Heart right ventricle (tissue), 16 donors: ENCODE measurements around the gene KRT86. TPM values are rescaled to one million over a fixed set of nuclear protein-coding genes. Genes with fewer than 3 reads are reported as not detected.

Experiments used
- ATAC-seq, 8 donors: fragments of 200-7000 bp; cut with Tn5 transposase; one replicate each; pipeline ENCODE4 v1.9.1; 2020; ENCODE audit warnings: mild to moderate bottlenecking in 8 of 8, moderate library complexity in 8 of 8, moderate number of reproducible peaks in 1 of 8
- DNase-seq, 2 donors: peaks; one replicate each; pipeline ENCODE4 v3.0.0-alpha.2; 2020
- H3K27ac ChIP-seq, 10 donors: fragments of 200-600 bp; sonication (generic) in 2 of 10; one replicate each; pipeline versions ENCODE4 v1.5.0 to v1.8.0; 2020 to 2022; ENCODE audit warnings: mild to moderate bottlenecking in 3 of 10
- H3K27me3 ChIP-seq, 7 donors: fragments of 200-600 bp; one replicate each; pipeline ENCODE4 v1.8.0; 2021 to 2022; ENCODE audit warnings: mild to moderate bottlenecking in 2 of 7
- H3K36me3 ChIP-seq, 9 donors: fragments of 200-600 bp; sonication (generic) in 1 of 9; one replicate each; pipeline versions ENCODE4 v1.5.0 to v1.8.0; 2020 to 2022; ENCODE audit warnings: mild to moderate bottlenecking in 2 of 9
- H3K4me1 ChIP-seq, 9 donors: fragments of 200-600 bp; sonication (generic) in 1 of 9; one replicate each; pipeline versions ENCODE4 v1.5.0 to v1.8.0; 2020 to 2022; ENCODE audit warnings: mild to moderate bottlenecking in 4 of 9
- H3K4me3 ChIP-seq, 10 donors: fragments of 200-600 bp; sonication (generic) in 2 of 10; one replicate each; pipeline versions ENCODE4 v1.5.0 to v1.8.0; 2020 to 2022; ENCODE audit warnings: mild to moderate bottlenecking in 7 of 10, moderate library complexity in 2 of 10
- H3K9me3 ChIP-seq, 11 donors: fragments of 200-600 bp in 10 of 11; sonication (generic) in 2 of 11; one replicate each; pipeline versions ENCODE4 v1.5.0 to v1.8.0; 2013 to 2022; ENCODE audit warnings: mild to moderate bottlenecking in 2 of 11, control low read depth in 1 of 11, moderate library complexity in 1 of 11
- WGBS, 2 donors: extraction: QIAGEN DNeasy Blood & Tissue Kit; methylation state at CpG; one replicate each; pipeline ENCODE4 v1.1.7; 2013; ENCODE audit warnings: inconsistent platforms in 1 of 2; 5-methylcytosine and 5-hydroxymethylcytosine counted together
- intact Hi-C, 10 donors: fragments of 100-400 bp; cut with DNase I; formaldehyde crosslinking; loops; one replicate each; pipeline versions ENCODE4 v1.11.1 to v1.14.2; 2022
- polyA plus RNA-seq, 2 donors: library from polyadenylated mRNA; stranded (reverse); fragments of 200-250 nt; gene quantifications; one replicate each; pipeline ENCODE4 v1.2.3, GENCODE V29; 2013
- total RNA-seq, 10 donors: library from RNA; stranded (reverse); fragmentation: NEBNext Ultra II Directional in 3 of 10; extraction: Animal tissue kit (Norgen Biotek cat#: 25700) in 3 of 10; gene quantifications; one replicate each; pipeline versions ENCODE4 v1.2.1 to v1.2.4, GENCODE V29; 2021 to 2023
- TF ChIP-seq, protein P1 (sequence below), 9 donors: fragments of 200-600 bp; sonication (generic) in 2 of 9; IDR thresholded peaks; one replicate each; pipeline versions ENCODE4 v1.5.0 to v1.8.0; 2021 to 2022; ENCODE audit warnings: antibody characterized with exemption in 9 of 9, mild to moderate bottlenecking in 5 of 9, moderate library complexity in 1 of 9
- donor health status: Arrhythmogenic right ventricular cardiomyopathy.
- donor health status: ischemic (EF 13 %, LVEDD 7.1; RV severe dilation, severe dysfunction).
- donor health status: healthy with polysubstance abuse.
- donor health status: DM: no; HTN: yes; CAD: no.
- donor health status: DM: no; HTN: no; CAD: no.
- donor health status: ischemic (EF 25% LVEDD 6.9; RV normal size, moderate dysfunction).
- donor health status: ischemic (EF 25% LVEDD 5.7; RV mildly dilated, moderate dysfunction).
- donor health status: healthy.
- donor health status: DM: yes; HTN: yes; CAD: no.
- donor health status: Ischemic cardiomyopathy.
- donor health status: ischemic (EF 35%, LVEDD 5.7; RV mildly dilated, moderate dysfunction).
- donor health status: nonischemic (EF 11% LVEDD 7.7; RV severe dilation, severe dysfunction).
- donor health status: DM: yes; HTN: yes; CAD: no.
- donor health status: PGD.
- donor health status: ischemic (EF 29% LVEDD 5.4; RV normal size, mild dysfunction).
- donor health status: nonischemic (EF 23%, LVEDD 6.1; RV moderate dilation, normal function).

The KRT86 gene
- total and polyA plus RNA-seq, 12 donors, result 0.01 to 0.19 TPM; not detected in 10

DNA sequence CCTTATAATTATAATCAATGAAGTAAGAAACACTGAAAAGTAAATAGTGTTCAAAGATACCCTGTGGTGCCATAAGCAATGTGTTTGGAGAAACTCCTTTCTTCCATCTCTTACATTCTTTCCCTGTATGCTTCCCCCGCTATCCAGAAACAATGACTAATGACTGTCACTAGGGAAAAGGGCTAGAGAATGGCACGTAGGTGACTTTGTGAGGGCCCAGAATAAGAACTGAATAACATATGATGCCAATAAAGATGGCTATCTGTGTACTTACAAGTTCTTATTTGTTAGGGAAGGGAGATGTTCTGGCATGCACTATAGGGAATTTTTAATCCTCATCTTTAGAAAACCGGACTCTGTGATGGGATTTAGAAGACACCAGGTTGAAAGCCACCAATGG lies 46.1 kb upstream of the KRT86 start:
- intact Hi-C loops, result no loop called here
- no peak overlapping the region for H3K4me3 ChIP-seq
- DNase-seq, result no peak
- WGBS, 2 donors, result 44 to 65% methylated on average over 3 of the region's 3 CpGs
- no peak for ATAC-seq
- TF ChIP-seq, protein P1, sequence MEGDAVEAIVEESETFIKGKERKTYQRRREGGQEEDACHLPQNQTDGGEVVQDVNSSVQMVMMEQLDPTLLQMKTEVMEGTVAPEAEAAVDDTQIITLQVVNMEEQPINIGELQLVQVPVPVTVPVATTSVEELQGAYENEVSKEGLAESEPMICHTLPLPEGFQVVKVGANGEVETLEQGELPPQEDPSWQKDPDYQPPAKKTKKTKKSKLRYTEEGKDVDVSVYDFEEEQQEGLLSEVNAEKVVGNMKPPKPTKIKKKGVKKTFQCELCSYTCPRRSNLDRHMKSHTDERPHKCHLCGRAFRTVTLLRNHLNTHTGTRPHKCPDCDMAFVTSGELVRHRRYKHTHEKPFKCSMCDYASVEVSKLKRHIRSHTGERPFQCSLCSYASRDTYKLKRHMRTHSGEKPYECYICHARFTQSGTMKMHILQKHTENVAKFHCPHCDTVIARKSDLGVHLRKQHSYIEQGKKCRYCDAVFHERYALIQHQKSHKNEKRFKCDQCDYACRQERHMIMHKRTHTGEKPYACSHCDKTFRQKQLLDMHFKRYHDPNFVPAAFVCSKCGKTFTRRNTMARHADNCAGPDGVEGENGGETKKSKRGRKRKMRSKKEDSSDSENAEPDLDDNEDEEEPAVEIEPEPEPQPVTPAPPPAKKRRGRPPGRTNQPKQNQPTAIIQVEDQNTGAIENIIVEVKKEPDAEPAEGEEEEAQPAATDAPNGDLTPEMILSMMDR (IDR thresholded peaks at IDR 0.05), result no peak
- H3K36me3 ChIP-seq, result no peaks in the 10 kb centered on the region
- H3K27me3 ChIP-seq, result peaks cover 7 to 41% (median 19%) of the 10 kb centered on the region in 7 donors
- H3K27ac ChIP-seq, result no peak overlapping the region
- peaks cover 0 to 5% (median 0%) of the 10 kb centered on the region in 11 donors for H3K9me3 ChIP-seq
- peaks cover 3 to 32% (median 15%) of the 10 kb centered on the region in 9 donors for H3K4me1 ChIP-seq

DNA sequence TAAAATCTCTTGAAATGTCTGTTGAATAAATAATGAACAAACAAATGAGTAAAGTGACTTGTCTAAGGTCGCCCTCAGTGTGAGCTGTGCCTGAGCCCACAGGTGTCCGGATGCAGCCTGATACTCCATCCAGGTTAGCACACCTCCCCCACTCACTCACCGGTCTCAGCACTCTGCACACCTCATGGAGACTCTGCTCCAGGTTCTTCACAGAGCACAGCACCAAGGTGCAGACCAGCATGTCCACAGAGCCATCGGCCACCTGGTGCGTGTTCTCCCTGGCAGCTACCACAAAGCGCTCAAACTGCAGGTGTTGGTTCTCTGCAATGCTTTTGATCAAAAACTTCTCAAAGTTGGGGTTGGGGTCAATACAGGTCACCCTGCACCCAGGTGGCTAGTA lies 45.5 kb upstream of the KRT86 start:
- no peak overlapping the region for H3K27ac ChIP-seq
- no peak for ATAC-seq
- intact Hi-C loops, result no loop called here
- no peaks in the 10 kb centered on the region for H3K36me3 ChIP-seq
- DNase-seq, result no peak
- peaks cover 0 to 5% (median 0%) of the 10 kb centered on the region in 11 donors for H3K9me3 ChIP-seq
- TF ChIP-seq, protein P1 (IDR thresholded peaks at IDR 0.05), result no peak
- H3K27me3 ChIP-seq, result peaks cover 13 to 45% (median 24%) of the 10 kb centered on the region in 7 donors
- 84 to 95% methylated on average over 6 of the region's 6 CpGs for WGBS, 2 donors
- no peak overlapping the region for H3K4me3 ChIP-seq
- H3K4me1 ChIP-seq, result peaks cover 4 to 38% (median 19%) of the 10 kb centered on the region in 9 donors

DNA sequence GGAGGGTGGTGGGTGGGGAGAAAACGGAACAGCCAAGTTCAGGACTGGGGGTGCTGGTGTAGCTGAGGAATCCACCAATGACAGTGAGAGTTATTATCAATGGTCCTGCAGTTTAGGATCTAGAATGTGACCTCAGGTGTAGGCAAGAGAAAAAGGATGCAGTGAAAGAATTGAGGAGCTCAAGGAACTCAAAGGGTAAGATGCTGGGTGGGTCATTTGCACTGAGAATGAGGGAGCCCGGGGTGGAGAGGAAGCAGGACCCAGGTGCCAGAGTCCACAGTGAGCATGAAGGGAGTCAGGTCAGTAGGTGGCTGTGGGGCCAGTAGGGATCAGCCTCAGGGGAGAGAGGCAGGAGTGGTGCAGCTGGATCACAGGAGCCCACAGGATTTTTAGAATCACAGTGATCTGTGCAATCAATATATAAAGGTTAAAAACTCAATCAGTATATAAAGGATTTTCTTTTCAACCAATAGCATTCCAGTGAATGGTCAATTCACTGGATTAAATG lies 44.6 kb upstream of the KRT86 start:
- TF ChIP-seq, protein P1 (IDR thresholded peaks at IDR 0.05), result no peak
- H3K9me3 ChIP-seq, result no peaks in the 10 kb centered on the region
- peaks cover 4 to 41% (median 19%) of the 10 kb centered on the region in 9 donors for H3K4me1 ChIP-seq
- ATAC-seq (no peak), DNase-seq (no peak)
- H3K27me3 ChIP-seq, result peaks cover 15 to 49% (median 30%) of the 10 kb centered on the region in 7 donors
- H3K4me3 ChIP-seq, result no peak overlapping the region
- WGBS, 2 donors, result 76 to 82% methylated on average over 2 of the region's 2 CpGs
- H3K27ac ChIP-seq, result no peak overlapping the region
- H3K36me3 ChIP-seq, result no peaks in the 10 kb centered on the region
- intact Hi-C loops, result no loop called here

DNA sequence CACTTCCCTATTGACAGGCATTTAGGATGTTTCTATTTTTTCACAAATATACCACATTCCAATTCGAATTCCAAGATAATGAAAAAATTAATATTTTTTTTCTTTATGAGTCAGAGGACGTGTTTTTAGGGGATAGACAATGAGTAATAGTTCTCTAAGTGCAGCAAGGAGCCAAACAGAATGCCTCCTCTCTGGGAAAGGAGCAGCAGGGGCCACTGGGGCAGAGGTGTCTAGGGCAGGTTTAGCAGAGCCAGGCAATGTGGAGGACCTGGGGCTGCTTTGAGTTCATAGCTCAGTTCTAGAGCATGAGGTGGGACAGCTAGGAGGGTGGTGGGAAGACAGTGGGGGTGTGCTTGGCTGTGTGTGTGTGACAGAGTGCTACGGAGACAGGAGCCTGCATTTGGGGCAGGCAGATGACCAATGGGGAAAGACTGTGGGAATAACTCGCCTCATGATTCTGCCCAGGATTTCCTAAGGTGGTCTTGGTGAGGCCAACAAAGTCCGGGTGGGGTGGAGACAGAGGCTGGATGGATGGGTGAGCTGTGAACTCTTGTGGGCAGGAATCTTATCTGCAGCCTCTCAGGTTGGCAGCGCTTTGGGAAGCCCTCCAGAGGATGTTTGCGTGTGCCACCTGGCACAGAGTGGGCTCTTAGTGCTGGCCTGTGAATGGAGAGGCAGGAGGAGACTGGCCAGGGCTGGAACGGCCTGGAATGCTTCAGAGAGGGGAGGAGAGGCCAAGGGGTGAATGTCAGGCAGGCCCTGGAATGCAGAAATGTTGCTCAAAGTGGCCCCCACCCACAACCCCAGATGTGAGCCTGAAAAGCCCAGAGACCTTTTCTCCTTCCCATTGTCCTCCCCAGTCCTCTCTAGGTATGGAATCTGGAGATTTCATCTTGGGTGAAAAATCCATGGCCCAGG lies 43.8 kb upstream of the KRT86 start:
- ATAC-seq (peak; percentile 54 to 94 (median 82)), DNase-seq (peak; percentile 27 to 57)
- WGBS, 2 donors, result 41 to 50% methylated on average over 8 of the region's 8 CpGs
- Histone ChIP-seq H3K36me3 (no peaks in the 10 kb centered on the region), H3K4me1 (peaks cover 4 to 45% (median 19%) of the 10 kb centered on the region in 9 donors), H3K4me3 (no peak overlapping the region), H3K9me3 (no peaks in the 10 kb centered on the region), H3K27me3 (peaks cover 15 to 49% (median 32%) of the 10 kb centered on the region in 7 donors), H3K27ac (no peak overlapping the region)
- intact Hi-C loops, result no loop called here
- TF ChIP-seq, protein P1 (IDR thresholded peaks at IDR 0.05), result no peak
